Left ventricle myocardium inferior (tissue), 1 donor: ENCODE measurements around the gene BRAF. TPM values are rescaled to one million over a fixed set of nuclear protein-coding genes. Genes with fewer than 3 reads are reported as not detected.
"Not testable (repeated sequence)": the region's sequence is repeated elsewhere in the genome, so short reads cannot be mapped to it uniquely, and the experiment has no call there.

ENCODE experiments used
- DNase-seq: peaks from one replicate; pipeline ENCODE4 v3.0.0-alpha.2; 2020
- H3K27ac ChIP-seq: fragments of 200-600 bp; replicated peaks from 2 replicates; pipeline ENCODE4 v1.8.0; 2021
- H3K27me3 ChIP-seq: fragments of 200-600 bp; 2 replicates; pipeline ENCODE4 v1.8.0; 2021; ENCODE audit warnings: low read depth
- H3K36me3 ChIP-seq: fragments of 200-600 bp; 2 replicates; pipeline ENCODE4 v1.8.0; 2021
- H3K4me1 ChIP-seq: fragments of 200-600 bp; 2 replicates; pipeline ENCODE4 v1.8.0; 2021
- H3K4me3 ChIP-seq: fragments of 200-600 bp; 2 replicates; pipeline ENCODE4 v1.8.0; 2021; ENCODE audit warnings: mild to moderate bottlenecking, moderate library complexity
- H3K9me3 ChIP-seq: fragments of 200-600 bp; replicated peaks from 2 replicates; pipeline ENCODE4 v1.8.0; 2021
- intact Hi-C: fragments of 100-400 bp; cut with micrococcal nuclease; formaldehyde crosslinking; loops from one replicate; pipeline ENCODE4 v1.11.0; 2022
- total RNA-seq: library from RNA; stranded (reverse); fragmentation: NEBNext Ultra II Directional; extraction: Animal tissue kit (Norgen Biotek cat#: 25700); gene quantifications from one replicate; pipeline ENCODE4 v1.2.1, GENCODE V29; 2021
- TF ChIP-seq, protein P1 (sequence below): fragments of 200-600 bp; IDR thresholded peaks from 2 replicates; pipeline ENCODE4 v1.8.0; 2021; ENCODE audit warnings: antibody characterized with exemption, mild to moderate bottlenecking, borderline replicate concordance
- donor health status: DM: no; HTN: yes; CAD: no; lungs with severe emphysema.

BRAF gene
- total RNA-seq, 1 donor from 2014 or later: 18.8 TPM

DNA sequence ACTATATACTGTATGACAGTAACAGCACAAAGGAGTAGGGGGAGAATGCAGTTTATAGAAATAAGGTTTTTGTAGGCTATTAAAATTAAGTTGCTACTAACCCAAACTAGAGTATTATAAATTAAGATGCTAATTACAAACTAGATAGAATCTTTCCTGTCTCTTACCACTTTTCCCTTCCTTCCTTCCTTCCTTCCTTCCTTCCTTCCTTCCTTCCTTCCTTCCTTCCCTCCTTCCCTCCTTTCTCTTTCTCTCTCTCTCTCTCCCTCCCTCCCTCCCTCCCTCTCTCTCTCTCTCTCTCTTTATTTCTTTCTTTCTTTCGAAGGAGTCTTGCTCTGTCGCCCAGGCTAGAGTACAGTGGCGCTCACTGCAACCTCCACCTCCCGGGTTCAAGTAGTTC, 36.4 kb upstream of the BRAF start:
- Histone ChIP-seq H3K27ac (no peak overlapping the region), H3K4me1 (no peaks in the 10 kb centered on the region), H3K4me3 (no peak overlapping the region), H3K36me3 (no peaks in the 10 kb centered on the region), H3K9me3 (peaks cover 29% of the 10 kb centered on the region), H3K27me3 (no peaks in the 10 kb centered on the region)
- intact Hi-C loops: no loop called here
- TF ChIP-seq, protein P1, sequence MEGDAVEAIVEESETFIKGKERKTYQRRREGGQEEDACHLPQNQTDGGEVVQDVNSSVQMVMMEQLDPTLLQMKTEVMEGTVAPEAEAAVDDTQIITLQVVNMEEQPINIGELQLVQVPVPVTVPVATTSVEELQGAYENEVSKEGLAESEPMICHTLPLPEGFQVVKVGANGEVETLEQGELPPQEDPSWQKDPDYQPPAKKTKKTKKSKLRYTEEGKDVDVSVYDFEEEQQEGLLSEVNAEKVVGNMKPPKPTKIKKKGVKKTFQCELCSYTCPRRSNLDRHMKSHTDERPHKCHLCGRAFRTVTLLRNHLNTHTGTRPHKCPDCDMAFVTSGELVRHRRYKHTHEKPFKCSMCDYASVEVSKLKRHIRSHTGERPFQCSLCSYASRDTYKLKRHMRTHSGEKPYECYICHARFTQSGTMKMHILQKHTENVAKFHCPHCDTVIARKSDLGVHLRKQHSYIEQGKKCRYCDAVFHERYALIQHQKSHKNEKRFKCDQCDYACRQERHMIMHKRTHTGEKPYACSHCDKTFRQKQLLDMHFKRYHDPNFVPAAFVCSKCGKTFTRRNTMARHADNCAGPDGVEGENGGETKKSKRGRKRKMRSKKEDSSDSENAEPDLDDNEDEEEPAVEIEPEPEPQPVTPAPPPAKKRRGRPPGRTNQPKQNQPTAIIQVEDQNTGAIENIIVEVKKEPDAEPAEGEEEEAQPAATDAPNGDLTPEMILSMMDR: no peak
- no peak for DNase-seq

DNA sequence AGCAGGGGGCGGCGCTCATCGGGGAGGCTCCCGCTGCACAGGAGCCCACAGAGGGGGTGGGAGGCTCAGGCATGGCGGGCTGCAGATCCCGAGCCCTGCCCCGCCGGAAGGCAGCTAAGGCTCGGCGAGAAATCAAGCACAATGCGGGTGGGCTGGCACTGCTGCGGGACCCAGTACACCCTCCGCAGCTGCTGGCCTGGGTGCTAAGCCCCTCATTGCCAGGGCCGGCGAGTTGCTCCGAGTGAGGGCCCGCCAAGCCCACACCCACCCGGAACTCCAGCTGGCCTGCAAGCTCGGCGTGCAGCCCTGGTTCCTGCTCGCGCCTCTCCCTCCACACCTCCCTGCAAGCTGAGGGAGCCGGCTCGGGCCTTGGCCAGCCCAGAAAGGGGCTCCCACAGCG, 32.3 kb upstream of the BRAF start:
- H3K4me3 ChIP-seq, H3K4me1 ChIP-seq, H3K36me3 ChIP-seq, H3K27ac ChIP-seq, H3K27me3 ChIP-seq, DNase-seq, intact Hi-C loops: not testable (repeated sequence)
- H3K9me3 ChIP-seq: peaks cover 23% of the 10 kb centered on the region

DNA sequence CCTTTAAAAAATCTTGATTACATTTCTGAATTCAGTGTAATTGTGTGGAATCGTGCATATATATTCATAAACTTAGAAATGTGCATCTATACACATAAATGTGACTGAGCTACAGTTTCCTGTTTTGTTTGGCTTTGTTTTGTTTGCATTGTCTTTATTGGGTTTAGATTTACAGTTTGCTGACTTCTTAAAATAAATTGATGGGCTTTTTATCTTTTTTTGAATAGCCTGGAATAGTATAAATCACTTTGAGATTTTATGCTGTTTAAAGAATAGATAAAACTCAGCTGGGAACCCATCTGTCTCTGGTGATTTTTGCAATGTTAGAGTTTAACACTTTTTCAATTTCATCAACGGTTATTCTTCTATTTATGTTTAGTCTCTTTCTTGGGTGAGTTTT, 21.2 kb upstream of the BRAF start:
- Histone ChIP-seq H3K36me3 (no peaks in the 10 kb centered on the region), H3K27ac (no peak overlapping the region), H3K4me1 (no peaks in the 10 kb centered on the region), H3K4me3 (no peak overlapping the region), H3K9me3 (no peaks in the 10 kb centered on the region), H3K27me3 (peaks cover 10% of the 10 kb centered on the region)
- intact Hi-C loops: no loop called here
- TF ChIP-seq, protein P1: no peak
- no peak for DNase-seq

DNA sequence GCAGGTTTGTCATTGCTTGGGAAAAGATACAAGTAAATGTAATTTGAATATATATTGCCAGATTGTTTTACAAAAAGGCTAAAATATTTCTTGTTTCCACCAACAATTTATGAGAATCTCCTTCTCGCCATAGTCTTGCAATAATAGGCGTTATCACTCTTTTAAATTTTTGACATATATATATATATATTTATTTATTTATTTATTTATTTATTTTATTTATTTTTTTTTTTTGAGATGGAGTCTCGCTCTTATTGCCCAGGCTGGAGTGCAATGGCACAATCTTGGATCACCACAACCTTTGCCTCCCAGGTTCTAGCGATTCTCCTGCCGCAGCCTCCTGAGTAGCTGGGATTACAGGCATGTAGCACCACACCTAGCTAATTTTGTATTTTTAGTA, 17.5 kb upstream of the BRAF start:
- H3K4me1 ChIP-seq, H3K27me3 ChIP-seq, intact Hi-C loops, H3K36me3 ChIP-seq, H3K27ac ChIP-seq, H3K9me3 ChIP-seq, H3K4me3 ChIP-seq, DNase-seq: not testable (repeated sequence)

DNA sequence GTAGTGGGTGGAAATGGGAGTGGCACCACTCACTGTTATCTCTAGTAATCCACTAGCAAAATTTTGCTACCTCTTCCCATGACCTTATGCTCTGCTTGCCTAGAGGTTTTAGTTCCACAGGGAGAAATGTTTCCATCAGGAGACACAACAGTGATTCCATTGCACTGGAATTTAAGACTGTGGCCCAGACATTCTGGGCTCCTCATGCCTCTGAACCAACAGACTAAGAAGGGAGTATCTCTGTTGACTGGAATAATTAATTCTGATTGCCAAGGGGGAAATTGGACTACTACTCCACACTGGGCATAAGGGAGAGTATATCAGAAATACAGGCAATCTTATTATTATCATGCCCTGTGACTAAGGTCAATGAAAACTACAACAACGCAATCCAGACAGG, 16.2 kb upstream of the BRAF start:
- no peak overlapping the region for H3K27ac ChIP-seq
- H3K9me3 ChIP-seq: no peaks in the 10 kb centered on the region
- intact Hi-C loops: no loop called here
- H3K4me3 ChIP-seq: no peak overlapping the region
- no peaks in the 10 kb centered on the region for H3K4me1 ChIP-seq
- DNase-seq: no peak
- TF ChIP-seq, protein P1: no peak
- no peaks in the 10 kb centered on the region for H3K36me3 ChIP-seq
- no peaks in the 10 kb centered on the region for H3K27me3 ChIP-seq

DNA sequence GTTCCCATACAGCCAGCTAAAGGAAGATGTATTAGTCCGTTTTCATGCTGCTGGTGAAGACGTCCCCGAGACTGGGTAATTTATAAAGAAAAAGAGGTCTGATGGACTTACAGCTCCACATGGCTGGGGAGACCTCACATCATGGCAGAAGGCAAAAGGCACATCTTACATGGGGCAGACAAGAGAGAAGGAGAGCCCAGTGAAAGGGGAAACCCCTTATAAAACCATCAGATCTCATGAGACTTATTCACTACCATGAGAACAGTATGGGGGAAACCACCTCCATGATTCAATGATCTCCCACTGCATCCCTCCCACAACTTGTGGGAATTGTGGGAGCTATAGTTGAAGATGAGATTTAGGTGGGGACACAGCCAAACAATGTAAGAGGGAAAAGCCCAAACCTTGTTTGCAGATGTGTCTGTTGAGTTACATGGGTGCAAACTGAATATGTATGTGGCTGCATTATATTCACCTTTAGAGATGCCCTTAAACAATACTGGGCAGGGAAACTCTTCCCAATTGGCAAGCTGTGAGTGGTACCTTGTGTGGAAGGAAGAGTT, 13.1 kb upstream of the BRAF start:
- Histone ChIP-seq H3K4me1 (no peaks in the 10 kb centered on the region), H3K36me3 (no peaks in the 10 kb centered on the region), H3K4me3 (no peak overlapping the region), H3K9me3 (no peaks in the 10 kb centered on the region), H3K27me3 (no peaks in the 10 kb centered on the region), H3K27ac (no peak overlapping the region)
- TF ChIP-seq, protein P1: no peak
- intact Hi-C loops: no loop called here
- DNase-seq: no peak
